NCI-H510A treated with DMSO at 0.1 percent for 48 hours (cell line): ENCODE results near the gene SEZ6L.

Experiments used
- DNase-seq: peaks from one replicate; lab custom pipeline; 2025; lab: John Stamatoyannopoulos, UW

Gene SEZ6L

GRCh38 chr22:26298605-26299310 lies 129.5 kb downstream of the SEZ6L start:
- no peak for DNase-seq

- DNase-seq = no peak
Observed at GRCh38 chr22:26302726-26303125, 133.5 kb downstream of the SEZ6L start.

- no peak for DNase-seq
Observed at GRCh38 chr22:26303475-26303874, 134.2 kb downstream of the SEZ6L start.

- DNase-seq = no peak
Observed at GRCh38 chr22:26304730-26305129, 135.5 kb downstream of the SEZ6L start.

- DNase-seq = no peak
Observed at GRCh38 chr22:26308467-26308866, 139.2 kb downstream of the SEZ6L start.

GRCh38 chr22:26310616-26311015 lies 141.4 kb downstream of the SEZ6L start:
- no peak for DNase-seq

GRCh38 chr22:26313291-26313690 lies 144.0 kb downstream of the SEZ6L start:
- DNase-seq = no peak

- no peak for DNase-seq
Observed at GRCh38 chr22:26314171-26314570, 144.9 kb downstream of the SEZ6L start.

GRCh38 chr22:26314656-26315055 lies 145.4 kb downstream of the SEZ6L start:
- no peak for DNase-seq

GRCh38 chr22:26316732-26317285 lies 147.5 kb downstream of the SEZ6L start:
- DNase-seq = no peak

- peak; percentile 7 for DNase-seq
Observed at GRCh38 chr22:26318975-26319374, 149.7 kb downstream of the SEZ6L start.

GRCh38 chr22:26320447-26320846 lies 151.2 kb downstream of the SEZ6L start:
- no peak for DNase-seq

- no peak for DNase-seq
Observed at GRCh38 chr22:26321469-26321913, 152.2 kb downstream of the SEZ6L start.

- no peak for DNase-seq
Observed at GRCh38 chr22:26322179-26322905, 153.1 kb downstream of the SEZ6L start.

- no peak for DNase-seq
Observed at GRCh38 chr22:26323013-26323412, 153.8 kb downstream of the SEZ6L start.

GRCh38 chr22:26324150-26324549 lies 154.9 kb downstream of the SEZ6L start:
- peak; percentile 1 for DNase-seq

- no peak for DNase-seq
Observed at GRCh38 chr22:26325641-26326040, 156.4 kb downstream of the SEZ6L start.

GRCh38 chr22:26326803-26327202 lies 157.5 kb downstream of the SEZ6L start:
- DNase-seq = no peak

- no peak for DNase-seq
Observed at GRCh38 chr22:26327306-26327705, 158.0 kb downstream of the SEZ6L start.

- no peak for DNase-seq
Observed at GRCh38 chr22:26328221-26328620, 159.0 kb downstream of the SEZ6L start.

GRCh38 chr22:26330971-26331625 lies 161.8 kb downstream of the SEZ6L start:
- DNase-seq = peak; percentile 85

- DNase-seq = no peak
Observed at GRCh38 chr22:26333088-26333800, 164.0 kb downstream of the SEZ6L start.
